HUES6 (cell line): ENCODE data around the gene MAPK10.
A peak's percentile ranks its signal among the peaks of the same experiment; 100 is the strongest.
"Not testable (repeated sequence)": the region's sequence is repeated elsewhere in the genome, so short reads cannot be mapped to it uniquely, and the experiment has no call there.

Experiments used
- H3K27ac ChIP-seq: 2 replicates; pipeline ENCODE4 v1.7.0; 2013; ENCODE audit warnings: low read depth, mild to moderate bottlenecking, low read length, inconsistent platforms
- H3K27me3 ChIP-seq: 2 replicates; pipeline ENCODE4 v1.6.1; 2013; ENCODE audit warnings: low read length; ENCODE audit not compliant: control insufficient read depth, insufficient read depth
- H3K36me3 ChIP-seq: 2 replicates; pipeline ENCODE4 v1.6.1; 2013; ENCODE audit warnings: low read length; ENCODE audit not compliant: control insufficient read depth, insufficient read depth
- H3K4me1 ChIP-seq: 2 replicates; pipeline ENCODE4 v1.6.1; 2013; ENCODE audit warnings: low read length; ENCODE audit not compliant: control insufficient read depth, insufficient read depth
- H3K4me3 ChIP-seq: 2 replicates; pipeline ENCODE4 v1.5.1; 2013; ENCODE audit warnings: low read depth, low read length
- H3K9ac ChIP-seq: one replicate; pipeline ENCODE4 v1.6.1; 2013; ENCODE audit warnings: mild to moderate bottlenecking, low read length
- H3K9me3 ChIP-seq: 2 replicates; pipeline ENCODE4 v1.6.1; 2013; ENCODE audit warnings: low read depth, low read length; ENCODE audit not compliant: control insufficient read depth, insufficient read depth

Gene MAPK10

DNA sequence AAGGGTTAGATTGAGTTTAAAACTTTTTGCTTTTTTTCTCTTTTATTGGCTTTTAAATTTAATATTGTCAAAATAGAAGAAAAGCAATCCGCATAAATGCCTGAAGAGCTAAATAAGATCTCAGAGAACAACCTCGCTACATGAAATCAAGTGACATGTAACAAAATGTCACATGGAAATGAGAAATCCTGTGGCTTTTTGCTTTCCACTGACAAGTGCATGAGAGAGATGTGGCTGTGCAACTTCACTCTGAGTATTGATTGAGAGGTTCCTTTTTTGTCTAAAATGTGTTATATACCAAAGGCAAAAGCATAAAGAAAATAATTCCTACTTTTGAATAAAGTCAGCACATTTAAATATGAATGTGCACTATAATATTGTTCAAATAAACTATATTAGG lies 263.5 kb downstream of the MAPK10 start:
- no peak overlapping the region for H3K27ac ChIP-seq
- no peaks in the 10 kb centered on the region for H3K27me3 ChIP-seq
- no peaks in the 10 kb centered on the region for H3K9me3 ChIP-seq
- H3K4me3 ChIP-seq: no peak overlapping the region
- H3K9ac ChIP-seq: no peak overlapping the region
- no peaks in the 10 kb centered on the region for H3K36me3 ChIP-seq
- H3K4me1 ChIP-seq: peaks cover 3% of the 10 kb centered on the region; the same call in 1 of the 2 replicates

DNA sequence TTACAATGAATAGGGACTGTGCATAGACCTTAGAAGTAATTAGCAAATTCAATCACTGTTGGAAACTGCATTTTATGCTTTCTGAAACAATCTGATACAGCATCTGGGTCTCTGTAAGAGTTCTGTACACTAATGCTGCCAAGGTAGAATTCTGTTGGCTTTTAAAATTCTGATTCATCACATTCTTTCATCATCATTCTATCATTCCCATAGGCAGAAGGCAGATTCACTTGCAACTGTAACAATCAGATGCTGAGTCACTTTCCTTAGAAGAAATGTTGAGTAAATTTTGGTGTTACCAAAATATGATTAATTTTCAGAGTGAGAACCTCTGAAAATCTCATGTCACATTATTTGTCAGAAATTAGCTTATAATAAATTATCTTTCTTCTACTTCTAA lies 267.2 kb downstream of the MAPK10 start:
- no peaks in the 10 kb centered on the region for H3K9me3 ChIP-seq
- no peaks in the 10 kb centered on the region for H3K27me3 ChIP-seq
- no peak overlapping the region for H3K4me3 ChIP-seq
- no peaks in the 10 kb centered on the region for H3K36me3 ChIP-seq
- no peak overlapping the region for H3K27ac ChIP-seq
- H3K4me1 ChIP-seq: peaks cover 19% of the 10 kb centered on the region
- H3K9ac ChIP-seq: no peak overlapping the region

DNA sequence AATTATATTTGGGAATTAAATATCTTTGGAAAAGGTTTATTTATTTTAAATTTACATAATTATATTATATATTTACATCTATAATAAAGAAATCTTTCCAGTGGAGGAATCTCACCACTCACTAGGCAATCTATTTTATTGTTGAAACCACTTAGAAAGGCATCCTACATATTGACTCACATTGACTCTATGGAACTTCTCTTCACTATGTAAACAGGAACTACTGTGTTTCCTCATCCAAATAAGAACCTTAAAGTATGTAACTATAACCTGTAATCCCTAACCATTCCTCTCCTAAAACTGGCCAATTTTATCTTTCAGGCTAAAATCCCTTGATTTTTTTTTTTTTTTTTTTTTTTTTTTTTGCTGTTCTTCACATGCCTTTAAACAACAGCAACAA lies 268.7 kb downstream of the MAPK10 start:
- H3K27me3 ChIP-seq: no peaks in the 10 kb centered on the region
- no peaks in the 10 kb centered on the region for H3K9me3 ChIP-seq
- no peak overlapping the region for H3K27ac ChIP-seq
- no peaks in the 10 kb centered on the region for H3K36me3 ChIP-seq
- H3K9ac ChIP-seq: no peak overlapping the region
- H3K4me3 ChIP-seq: no peak overlapping the region
- peaks cover 19% of the 10 kb centered on the region for H3K4me1 ChIP-seq

DNA sequence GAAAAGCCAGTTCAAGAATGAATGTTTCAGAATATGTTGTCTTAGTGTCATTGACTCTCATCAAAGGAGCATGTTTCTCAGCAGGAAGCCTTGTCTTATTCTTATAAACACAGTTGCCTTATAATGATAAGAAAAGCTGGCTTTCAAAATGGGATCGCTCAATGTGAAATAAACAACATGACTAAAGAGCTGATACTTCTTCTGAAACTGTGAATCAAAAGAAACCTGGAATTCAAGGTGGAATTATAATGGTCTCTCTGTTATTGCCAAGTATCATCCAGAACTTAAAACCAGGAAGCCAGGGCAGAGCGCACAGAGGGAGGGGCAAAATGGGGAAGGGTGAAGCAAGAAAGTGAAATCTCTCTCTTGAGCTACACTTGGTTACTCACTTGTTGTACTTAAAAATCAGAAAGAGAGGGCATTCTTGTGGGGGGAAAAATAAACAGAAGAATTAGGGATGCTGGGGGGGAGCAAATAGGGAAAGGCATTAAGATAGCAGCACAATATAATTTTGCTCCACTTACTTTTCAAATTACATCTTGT lies 270.0 kb downstream of the MAPK10 start:
- H3K4me1 ChIP-seq: peaks cover 19% of the 10 kb centered on the region
- H3K27ac ChIP-seq: peak overlapping the region; percentile 46; the same call in 1 of the 2 replicates
- peak overlapping the region; percentile 12 for H3K9ac ChIP-seq
- no peak overlapping the region for H3K4me3 ChIP-seq
- H3K27me3 ChIP-seq: no peaks in the 10 kb centered on the region
- H3K36me3 ChIP-seq: no peaks in the 10 kb centered on the region
- no peaks in the 10 kb centered on the region for H3K9me3 ChIP-seq

DNA sequence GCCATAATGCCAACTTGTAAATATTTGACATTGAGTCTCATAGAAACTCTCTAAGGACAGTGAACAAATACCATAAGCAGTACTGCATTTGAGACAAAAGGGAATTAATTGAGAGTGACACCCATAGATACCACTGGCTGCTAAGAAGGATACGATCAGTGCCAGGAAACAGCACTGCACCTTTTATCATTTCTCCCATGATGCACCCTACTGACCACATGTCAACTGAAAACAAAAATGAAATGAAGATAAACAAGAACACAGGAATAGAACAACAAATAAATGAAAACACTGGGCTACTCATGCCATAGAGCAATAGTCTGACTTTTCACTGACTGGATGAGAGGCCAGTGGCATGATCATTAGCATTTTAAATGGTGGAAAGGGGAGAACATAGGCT lies 270.8 kb downstream of the MAPK10 start:
- peaks cover 19% of the 10 kb centered on the region for H3K4me1 ChIP-seq
- no peak overlapping the region for H3K9ac ChIP-seq
- no peak overlapping the region for H3K27ac ChIP-seq
- H3K4me3 ChIP-seq: no peak overlapping the region
- no peaks in the 10 kb centered on the region for H3K27me3 ChIP-seq
- H3K36me3 ChIP-seq: no peaks in the 10 kb centered on the region
- no peaks in the 10 kb centered on the region for H3K9me3 ChIP-seq

DNA sequence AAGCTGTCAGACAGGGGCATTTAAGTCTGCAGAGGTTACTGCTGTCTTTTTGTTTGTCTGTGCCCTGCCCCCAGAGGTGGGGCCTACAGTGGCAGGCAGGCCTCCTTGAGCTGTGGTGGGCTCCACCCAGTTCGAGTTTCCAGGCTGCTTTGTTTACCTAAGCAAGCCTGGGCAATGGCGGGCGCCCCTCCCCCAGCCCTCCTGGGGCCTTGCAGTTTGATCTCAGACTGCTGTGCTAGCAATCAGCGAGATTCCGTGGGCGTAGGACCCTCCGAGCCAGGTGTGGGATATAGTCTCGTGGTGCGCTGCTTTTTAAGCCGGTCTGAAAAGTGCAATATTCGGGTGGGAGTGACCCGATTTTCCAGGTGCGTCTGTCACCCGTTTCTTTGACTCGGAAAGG lies 284.1 kb downstream of the MAPK10 start:
- H3K27me3 ChIP-seq, H3K36me3 ChIP-seq, H3K9me3 ChIP-seq, H3K4me1 ChIP-seq, H3K27ac ChIP-seq: not testable (repeated sequence)
- Histone ChIP-seq H3K9ac (peak overlapping the region; percentile 24), H3K4me3 (peak overlapping the region; percentile 35; the same call in 1 of the 2 replicates)

DNA sequence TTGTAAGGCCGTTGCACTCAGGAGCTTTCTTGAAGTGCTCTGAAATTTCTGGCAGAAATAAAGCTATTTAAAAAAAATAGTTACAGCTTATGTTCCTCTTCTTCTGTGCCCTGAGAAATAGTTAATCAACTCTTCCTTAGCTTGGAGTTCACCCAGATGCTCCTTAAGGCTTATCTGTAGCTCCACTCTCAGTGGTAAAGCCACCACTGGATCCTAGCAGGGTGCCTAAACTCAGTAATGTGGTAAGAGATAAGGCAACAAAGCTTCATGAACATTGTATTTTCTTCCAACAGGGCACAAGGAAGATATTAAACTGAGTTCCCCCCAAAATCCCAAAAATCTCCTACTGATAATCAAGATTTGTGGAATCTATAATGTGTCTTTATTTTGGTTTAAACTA lies 299.5 kb downstream of the MAPK10 start:
- H3K36me3 ChIP-seq: no peaks in the 10 kb centered on the region
- no peak overlapping the region for H3K4me3 ChIP-seq
- H3K9me3 ChIP-seq: no peaks in the 10 kb centered on the region
- no peaks in the 10 kb centered on the region for H3K4me1 ChIP-seq
- no peak overlapping the region for H3K9ac ChIP-seq
- no peak overlapping the region for H3K27ac ChIP-seq
- no peaks in the 10 kb centered on the region for H3K27me3 ChIP-seq

DNA sequence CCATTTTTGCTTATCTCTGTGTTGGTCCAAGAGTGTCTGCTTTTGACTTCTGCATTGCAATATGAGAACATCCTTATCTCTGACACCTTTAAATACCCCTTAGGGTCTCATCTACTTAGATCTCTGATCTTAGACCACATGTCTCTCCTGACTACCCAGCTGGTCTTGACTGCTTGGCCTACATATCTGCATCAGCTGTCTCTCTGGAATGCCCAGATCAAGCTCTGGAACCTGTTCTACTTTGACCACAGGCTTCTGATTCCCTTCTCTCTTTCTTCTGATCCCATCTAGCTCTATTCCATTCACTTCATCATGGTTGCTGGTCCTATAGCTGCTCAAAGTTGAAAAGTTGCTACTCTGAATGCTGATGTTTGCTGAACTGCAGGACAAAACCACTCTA lies 301.2 kb downstream of the MAPK10 start:
- H3K4me1 ChIP-seq: no peaks in the 10 kb centered on the region
- no peaks in the 10 kb centered on the region for H3K9me3 ChIP-seq
- H3K4me3 ChIP-seq: no peak overlapping the region
- H3K27ac ChIP-seq: no peak overlapping the region
- no peaks in the 10 kb centered on the region for H3K36me3 ChIP-seq
- H3K27me3 ChIP-seq: no peaks in the 10 kb centered on the region
- no peak overlapping the region for H3K9ac ChIP-seq

DNA sequence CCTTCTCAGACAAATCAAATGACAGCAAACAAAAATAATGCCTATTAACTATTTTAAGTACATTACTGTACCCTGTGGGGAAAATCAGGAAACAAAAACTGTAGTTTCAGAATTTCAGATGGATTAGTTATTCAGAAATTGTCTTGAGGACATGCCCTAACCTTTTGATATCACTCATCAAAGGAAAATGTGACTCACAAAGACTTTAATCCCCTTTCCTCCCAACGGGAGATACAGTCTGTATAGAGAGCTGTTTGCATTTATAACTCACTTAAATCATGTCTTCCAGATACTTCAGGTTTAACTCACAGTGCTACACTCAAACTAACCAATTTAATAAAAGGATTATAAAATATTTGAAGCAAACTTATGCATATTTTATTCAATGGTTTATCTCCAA lies 304.0 kb downstream of the MAPK10 start:
- Histone ChIP-seq H3K9me3 (no peaks in the 10 kb centered on the region), H3K9ac (no peak overlapping the region), H3K4me3 (no peak overlapping the region), H3K36me3 (no peaks in the 10 kb centered on the region), H3K27me3 (no peaks in the 10 kb centered on the region), H3K27ac (no peak overlapping the region), H3K4me1 (no peaks in the 10 kb centered on the region; the same call in 1 of the 2 replicates)

DNA sequence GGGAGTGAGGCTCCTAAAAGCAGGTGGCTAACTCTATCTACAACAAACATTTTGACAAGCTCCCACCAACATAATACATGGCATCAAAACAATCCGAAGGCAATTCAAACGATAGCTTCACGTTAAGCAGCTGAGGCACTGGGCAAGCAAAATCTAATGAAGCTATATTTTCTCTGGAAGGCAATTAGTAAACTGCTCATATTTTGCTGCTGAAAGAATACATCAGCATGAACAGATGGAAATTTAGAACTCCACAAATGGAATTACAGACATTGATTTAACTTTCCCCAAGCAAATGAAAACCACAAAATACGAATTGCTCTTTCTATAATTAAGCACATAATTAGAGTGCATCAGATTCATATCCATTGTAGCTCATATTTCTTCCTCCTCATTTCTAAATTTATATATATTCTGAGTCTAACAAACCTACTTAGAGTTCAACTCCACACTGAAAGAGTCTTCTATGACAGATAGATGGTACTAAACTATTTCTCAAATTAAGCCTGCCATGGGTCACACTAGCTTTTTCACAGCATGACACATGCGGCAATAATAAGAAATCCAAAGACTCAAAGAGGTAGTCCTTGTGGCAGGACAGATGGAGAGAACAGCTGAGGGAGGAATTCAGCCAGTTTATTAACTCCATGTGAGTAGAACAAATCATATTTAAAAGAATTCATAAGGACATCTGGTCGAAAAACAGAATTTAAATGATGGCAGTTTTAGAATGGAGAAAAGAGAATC lies 305.4 kb downstream of the MAPK10 start:
- no peaks in the 10 kb centered on the region for H3K27me3 ChIP-seq
- H3K4me1 ChIP-seq: no peaks in the 10 kb centered on the region; the same call in 1 of the 2 replicates
- H3K27ac ChIP-seq: no peak overlapping the region
- H3K9me3 ChIP-seq: no peaks in the 10 kb centered on the region
- no peaks in the 10 kb centered on the region for H3K36me3 ChIP-seq
- no peak overlapping the region for H3K4me3 ChIP-seq
- no peak overlapping the region for H3K9ac ChIP-seq

DNA sequence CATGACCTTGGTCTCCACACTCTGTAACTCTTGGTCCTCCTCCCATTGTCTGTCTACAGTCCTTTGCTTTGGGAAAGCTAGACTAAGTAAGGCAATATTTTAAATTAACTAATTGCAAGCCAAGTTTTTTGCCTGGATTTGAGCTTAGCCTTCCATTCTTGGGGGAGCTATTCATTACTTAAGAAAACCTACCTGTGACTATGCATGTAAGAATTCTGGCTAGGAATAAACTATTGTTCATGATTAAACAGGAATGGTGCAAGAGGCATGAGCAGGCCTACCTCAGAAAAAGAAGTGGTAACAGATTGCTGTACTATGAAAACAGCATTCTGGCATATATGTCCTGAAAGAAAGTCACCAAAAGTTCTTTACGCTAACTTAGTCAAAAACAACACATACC lies 309.4 kb downstream of the MAPK10 start:
- Histone ChIP-seq H3K4me1 (peaks cover 4% of the 10 kb centered on the region), H3K4me3 (no peak overlapping the region), H3K9ac (no peak overlapping the region), H3K36me3 (no peaks in the 10 kb centered on the region), H3K27me3 (no peaks in the 10 kb centered on the region), H3K27ac (no peak overlapping the region), H3K9me3 (no peaks in the 10 kb centered on the region)
